Endodermal cell (in vitro differentiated cells): ENCODE results near the gene DNM1. TPM values are rescaled to one million over a fixed set of nuclear protein-coding genes. Genes with fewer than 3 reads are reported as not detected.
A peak's percentile ranks its signal among the peaks of the same experiment; 100 is the strongest.

Experiments used
- DNase-seq: peaks from one replicate; pipeline ENCODE4 v3.0.0-alpha.2; 2017
- H3K27ac ChIP-seq: 2 replicates; pipeline ENCODE4 v1.5.1; 2013; ENCODE audit warnings: mild to moderate bottlenecking, low read depth, low read length, moderate library complexity
- H3K27me3 ChIP-seq: 2 replicates; pipeline ENCODE4 v1.6.1; 2013; ENCODE audit warnings: mild to moderate bottlenecking, low read length, moderate library complexity; ENCODE audit not compliant: insufficient read depth, control insufficient read depth, poor library complexity, severe bottlenecking
- H3K36me3 ChIP-seq: 2 replicates; pipeline ENCODE4 v1.7.0; 2013; ENCODE audit warnings: mild to moderate bottlenecking, low read length, moderate library complexity; ENCODE audit not compliant: control insufficient read depth, insufficient read depth
- H3K4me1 ChIP-seq: one replicate; pipeline ENCODE4 v1.7.0; 2013; ENCODE audit warnings: low read length; ENCODE audit not compliant: control insufficient read depth, insufficient read depth
- H3K4me3 ChIP-seq: 2 replicates; pipeline ENCODE4 v1.5.1; 2013; ENCODE audit warnings: mild to moderate bottlenecking, low read length, moderate library complexity
- H3K9ac ChIP-seq: 2 replicates; pipeline ENCODE4 v1.6.1; 2013; ENCODE audit warnings: mild to moderate bottlenecking, low read length, moderate library complexity; ENCODE audit not compliant: poor library complexity, severe bottlenecking; ENCODE audit errors: extremely low read depth
- H3K9me3 ChIP-seq: 2 replicates; pipeline ENCODE4 v1.6.1; 2013; ENCODE audit warnings: mild to moderate bottlenecking, low read length, moderate library complexity; ENCODE audit not compliant: control insufficient read depth
- H3K27ac Mint-ChIP-seq: 2 replicates; pipeline ENCODE4 v1.8.0; 2020; ENCODE audit warnings: mixed read lengths
- H3K27me3 Mint-ChIP-seq: 2 replicates; pipeline ENCODE4 v1.8.0; 2021; ENCODE audit warnings: mild to moderate bottlenecking, mixed read lengths; ENCODE audit not compliant: insufficient read depth
- H3K36me3 Mint-ChIP-seq: 2 replicates; pipeline ENCODE4 v1.8.0; 2020; ENCODE audit warnings: low read depth, mixed read lengths
- H3K4me1 Mint-ChIP-seq: 2 replicates; pipeline ENCODE4 v1.8.0; 2020; ENCODE audit warnings: mixed read lengths
- H3K4me3 Mint-ChIP-seq: 2 replicates; pipeline ENCODE4 v1.8.0; 2020; ENCODE audit warnings: mild to moderate bottlenecking, moderate library complexity, mixed read lengths
- H3K9me3 Mint-ChIP-seq: 2 replicates; pipeline ENCODE4 v1.8.0; 2020; ENCODE audit warnings: mild to moderate bottlenecking, mixed read lengths
- CTCF ChIP-seq: fragments of 200-600 bp; sonication (generic); conservative IDR thresholded peaks from 2 replicates; pipeline ENCODE4 v1.5.0; 2021; ENCODE audit warnings: antibody characterized with exemption, mild to moderate bottlenecking
- whole genome bisulfite sequencing, 2 experiments: methylation state at CpG; one replicate each; pipeline versions ENCODE4 v1.1.5 to v1.1.7; 2013; ENCODE audit warnings: missing lambda C conversion rate in 2 of 2, mixed read lengths in 1 of 2; ENCODE audit not compliant: insufficient coverage in 1 of 2, insufficient read length in 1 of 2; 5-methylcytosine and 5-hydroxymethylcytosine counted together
- total RNA-seq, 2 donors: library from RNA; stranded (reverse); fragmentation: NEBNext Ultra II Directional in 1 of 2; extraction: Animal tissue kit (Norgen Biotek cat#: 25700) in 1 of 2; gene quantifications; 2 replicates in 1 of 2; 3 replicates in 1 of 2; pipeline ENCODE4 v1.2.1, GENCODE V29; 2021

Gene DNM1
- total RNA-seq, 2 donors from 2014 or later, result 55.8 to 147 TPM

GRCh38 chr9:128161215-128161902 lies 41.8 kb upstream of the DNM1 start:
- H3K27ac ChIP-seq, result no peak overlapping the region
- peak overlapping the region; percentile 95 for H3K4me3 ChIP-seq
- Mint-ChIP-seq H3K27me3 (no peaks in the 10 kb centered on the region), H3K4me1 (peaks cover 6% of the 10 kb centered on the region), H3K36me3 (peaks cover 28% of the 10 kb centered on the region), H3K4me3 (peak overlapping the region; percentile 71), H3K27ac (peak overlapping the region; percentile 10), H3K9me3 (no peaks in the 10 kb centered on the region)
- no peaks in the 10 kb centered on the region for H3K27me3 ChIP-seq
- WGBS, 2 experiments, result 86 to 93% methylated on average over 12 to 13 of the region's 13 CpGs
- no peak for TF ChIP-seq CTCF
- H3K9ac ChIP-seq, result no peak overlapping the region
- no peaks in the 10 kb centered on the region for H3K9me3 ChIP-seq
- peaks cover 35% of the 10 kb centered on the region for H3K36me3 ChIP-seq
- no peaks in the 10 kb centered on the region for H3K4me1 ChIP-seq
- DNase-seq, result peak; percentile 36

- TF ChIP-seq CTCF, result no peak
- H3K4me3 Mint-ChIP-seq, result no peak overlapping the region
- no peak overlapping the region for H3K27ac Mint-ChIP-seq
- WGBS, 2 experiments, result 87 to 92% methylated on average over 5 to 10 of the region's 10 CpGs
- peaks cover 6% of the 10 kb centered on the region for H3K4me1 Mint-ChIP-seq
- no peak overlapping the region for H3K4me3 ChIP-seq
- H3K27me3 Mint-ChIP-seq, result no peaks in the 10 kb centered on the region
- peaks cover 45% of the 10 kb centered on the region for H3K36me3 ChIP-seq
- no peaks in the 10 kb centered on the region for H3K9me3 ChIP-seq
- no peaks in the 10 kb centered on the region for H3K9me3 Mint-ChIP-seq
- DNase-seq, result peak; percentile 38
- no peaks in the 10 kb centered on the region for H3K27me3 ChIP-seq
- H3K27ac ChIP-seq, result no peak overlapping the region
- peaks cover 37% of the 10 kb centered on the region for H3K36me3 Mint-ChIP-seq
- no peaks in the 10 kb centered on the region for H3K4me1 ChIP-seq
- no peak overlapping the region for H3K9ac ChIP-seq
These were observed 40.8 kb upstream of the DNM1 start for GRCh38 chr9:128162215-128163026.

- no peaks in the 10 kb centered on the region for H3K4me1 ChIP-seq
These were observed 40.1 kb upstream of the DNM1 start for GRCh38 chr9:128163027-128163515.

More at GRCh38 chr9:128163027-128163515, 40.1 kb upstream of the DNM1 start:
- H3K36me3 ChIP-seq, result peaks cover 51% of the 10 kb centered on the region
- H3K9me3 Mint-ChIP-seq, result no peaks in the 10 kb centered on the region
- DNase-seq, result peak; percentile 38
- H3K27me3 ChIP-seq, result no peaks in the 10 kb centered on the region
- no peak overlapping the region for H3K4me3 Mint-ChIP-seq
- 92 to 95% methylated on average over 3 to 6 of the region's 6 CpGs for WGBS, 2 experiments
- H3K9me3 ChIP-seq, result no peaks in the 10 kb centered on the region
- H3K9ac ChIP-seq, result no peak overlapping the region
- H3K27me3 Mint-ChIP-seq, result no peaks in the 10 kb centered on the region
- H3K27ac ChIP-seq, result no peak overlapping the region
- H3K4me3 ChIP-seq, result no peak overlapping the region
- peaks cover 6% of the 10 kb centered on the region for H3K4me1 Mint-ChIP-seq
- no peak for TF ChIP-seq CTCF
- peaks cover 43% of the 10 kb centered on the region for H3K36me3 Mint-ChIP-seq
- no peak overlapping the region for H3K27ac Mint-ChIP-seq
